Measurements from ENCODE around the gene FOXD3. TPM values are rescaled to one million over a fixed set of nuclear protein-coding genes. Genes with fewer than 3 reads are reported as not detected.

The FOXD3 gene
- total and polyA plus RNA-seq, 2 experiments from 2014 or later = not detected

GRCh38 chr1:63276624-63277023 lies 45.7 kb upstream of the FOXD3 start:
- Histone ChIP-seq H2AFZ (no peak overlapping the region), H3K4me3 (no peak overlapping the region), H3K79me2 (no peaks in the 10 kb centered on the region), H3K27me3 (no peaks in the 10 kb centered on the region), H3K4me1 (ENCODE audit: insufficient read depth) (no peaks in the 10 kb centered on the region), H3K9me2 (replicated peaks; ENCODE audit: insufficient read depth) (peaks cover 4% of the 10 kb centered on the region), H3K4me2 (no peak overlapping the region), H3K9me3 (ENCODE audit: low read depth) (no peaks in the 10 kb centered on the region), H3K36me3 (replicated peaks; ENCODE audit: insufficient read depth, low read depth) (no peaks in the 10 kb centered on the region), H4K20me1 (ENCODE audit: insufficient read depth, poor library complexity, severe bottlenecking) (no peaks in the 10 kb centered on the region), H3K27ac (no peak overlapping the region)
- DNase-seq (ENCODE audit: low spot score) = no peak
- 81% methylated on average over 8 of the region's 8 CpGs for WGBS (ENCODE audit: low lambda C conversion rate, missing lambda C conversion rate)
- no peak for TF ChIP-seq CTCF (IDR thresholded peaks at IDR 0.05; ENCODE audit: poor library complexity)
- no peak for TF ChIP-seq EZH2 (IDR thresholded peaks at IDR 0.05; ENCODE audit: borderline replicate concordance)
- TF ChIP-seq EZH2phosphoT487 (IDR thresholded peaks at IDR 0.05; ENCODE audit: low read depth, severe bottlenecking, unreplicated experiment) = no peak

- Histone ChIP-seq H3K4me2 (peak overlapping the region; percentile 1), H3K27ac (peak overlapping the region; percentile 11), H2AFZ (no peak overlapping the region), H3K36me3 (replicated peaks; ENCODE audit: insufficient read depth, low read depth) (no peaks in the 10 kb centered on the region), H3K9me2 (replicated peaks; ENCODE audit: insufficient read depth) (peaks cover 4% of the 10 kb centered on the region), H3K27me3 (no peaks in the 10 kb centered on the region), H3K4me3 (no peak overlapping the region), H3K79me2 (no peaks in the 10 kb centered on the region), H3K9me3 (ENCODE audit: low read depth) (no peaks in the 10 kb centered on the region), H3K4me1 (ENCODE audit: insufficient read depth) (no peaks in the 10 kb centered on the region), H4K20me1 (ENCODE audit: insufficient read depth, poor library complexity, severe bottlenecking) (no peaks in the 10 kb centered on the region)
- 56% methylated on average over 3 of the region's 3 CpGs for WGBS (ENCODE audit: low lambda C conversion rate, missing lambda C conversion rate)
- TF ChIP-seq EZH2 (IDR thresholded peaks at IDR 0.05; ENCODE audit: borderline replicate concordance) (no peak), CTCF (IDR thresholded peaks at IDR 0.05; ENCODE audit: poor library complexity) (no peak), EZH2phosphoT487 (IDR thresholded peaks at IDR 0.05; ENCODE audit: low read depth, severe bottlenecking, unreplicated experiment) (no peak)
- peak; percentile 19 for DNase-seq (ENCODE audit: low spot score)
Observed at GRCh38 chr1:63277195-63278192, 44.9 kb upstream of the FOXD3 start.

- 93% methylated on average over 2 of the region's 2 CpGs for WGBS (ENCODE audit: low lambda C conversion rate, missing lambda C conversion rate)
- no peak for DNase-seq (ENCODE audit: low spot score)
- no peak overlapping the region for H3K4me2 ChIP-seq
- no peaks in the 10 kb centered on the region for H4K20me1 ChIP-seq (ENCODE audit: insufficient read depth, poor library complexity, severe bottlenecking)
- H3K4me1 ChIP-seq (ENCODE audit: insufficient read depth) = no peaks in the 10 kb centered on the region
- no peak overlapping the region for H3K4me3 ChIP-seq
- TF ChIP-seq CTCF (IDR thresholded peaks at IDR 0.05; ENCODE audit: poor library complexity) = no peak
- TF ChIP-seq EZH2 (IDR thresholded peaks at IDR 0.05; ENCODE audit: borderline replicate concordance) = no peak
- no peak for TF ChIP-seq EZH2phosphoT487 (IDR thresholded peaks at IDR 0.05; ENCODE audit: low read depth, severe bottlenecking, unreplicated experiment)
- no peaks in the 10 kb centered on the region for H3K36me3 ChIP-seq (replicated peaks; ENCODE audit: insufficient read depth, low read depth)
- no peaks in the 10 kb centered on the region for H3K27me3 ChIP-seq
- H2AFZ ChIP-seq = no peak overlapping the region
- H3K27ac ChIP-seq = no peak overlapping the region
- no peaks in the 10 kb centered on the region for H3K9me3 ChIP-seq (ENCODE audit: low read depth)
- no peaks in the 10 kb centered on the region for H3K9me2 ChIP-seq (replicated peaks; ENCODE audit: insufficient read depth)
- H3K79me2 ChIP-seq = no peaks in the 10 kb centered on the region
Observed at GRCh38 chr1:63281753-63282152, 40.6 kb upstream of the FOXD3 start.

Measured in hepatocyte (in vitro differentiated cells).